Lung (tissue), 12 donors: ENCODE results near the gene TFR2. TPM values are rescaled to one million over a fixed set of nuclear protein-coding genes. Genes with fewer than 3 reads are reported as not detected.

Source experiments
- ATAC-seq: fragments of 200-7000 bp; cut with Tn5 transposase; one replicate; pipeline ENCODE4 v1.9.1; 2020; ENCODE audit warnings: moderate number of reproducible peaks; ENCODE audit not compliant: insufficient read depth, low FRiP score
- DNase-seq, 3 donors: peaks; one replicate each; pipeline ENCODE4 v3.0.0-alpha.2; 2013 to 2017
- H3K27ac ChIP-seq, 2 donors: one replicate each; pipeline ENCODE4 v1.5.1; 2013; ENCODE audit warnings: mild to moderate bottlenecking in 2 of 2, moderate library complexity in 2 of 2, control low read depth in 1 of 2, inconsistent platforms in 1 of 2, low read depth in 1 of 2, low read length in 1 of 2
- H3K27me3 ChIP-seq, 3 donors: one replicate each; pipeline ENCODE4 v1.5.1; 2013; ENCODE audit warnings: low read length in 2 of 3; ENCODE audit not compliant: control insufficient read depth in 3 of 3, insufficient read depth in 3 of 3
- H3K36me3 ChIP-seq, 4 donors: one replicate each; pipeline ENCODE4 v1.5.1; 2013; ENCODE audit warnings: low read length in 4 of 4, mild to moderate bottlenecking in 1 of 4, moderate library complexity in 1 of 4; ENCODE audit not compliant: control insufficient read depth in 4 of 4, insufficient read depth in 4 of 4
- H3K4me1 ChIP-seq, 5 donors: one replicate each; pipeline ENCODE4 v1.5.1; 2013; ENCODE audit warnings: low read length in 5 of 5, mild to moderate bottlenecking in 2 of 5, moderate library complexity in 1 of 5; ENCODE audit not compliant: control insufficient read depth in 5 of 5, insufficient read depth in 5 of 5
- H3K4me3 ChIP-seq: one replicate; pipeline ENCODE4 v1.5.1; 2013; ENCODE audit warnings: mild to moderate bottlenecking, control low read depth, moderate library complexity
- H3K9ac ChIP-seq, 2 donors: one replicate each; pipeline ENCODE4 v1.5.1; 2013; ENCODE audit warnings: low read length in 2 of 2, control low read depth in 1 of 2; ENCODE audit not compliant: insufficient read depth in 1 of 2
- H3K9me3 ChIP-seq, 4 donors: one replicate each; pipeline ENCODE4 v1.5.1; 2013; ENCODE audit warnings: low read length in 3 of 4, mild to moderate bottlenecking in 1 of 4, moderate library complexity in 1 of 4; ENCODE audit not compliant: control insufficient read depth in 4 of 4, insufficient read depth in 3 of 4
- CTCF ChIP-seq: IDR thresholded peaks from 2 replicates; pipeline ENCODE4 v1.5.1; 2012; ENCODE audit warnings: mild to moderate bottlenecking; ENCODE audit errors: control extremely low read depth, extremely low read depth
- WGBS, 2 donors: extraction: QIAGEN DNeasy Blood & Tissue Kit; methylation state at CpG; one replicate each; pipeline ENCODE4 v1.1.7; 2013; 5-methylcytosine and 5-hydroxymethylcytosine counted together
- polyA plus RNA-seq, 2 donors: library from polyadenylated mRNA; stranded (reverse); fragments of 200-250 nt; gene quantifications; one replicate each; pipeline ENCODE4 v1.2.1, GENCODE V29; 2013
- total RNA-seq, 2 donors: library from RNA; depleted of rRNA in 1 of 2; stranded (reverse); fragments of >200 nt in 1 of 2; gene quantifications; one replicate each; pipeline ENCODE4 v1.2.1, GENCODE V29; 2014 to 2021
- donor health status: control.
- donor health status: control.
- donor health status: Bipolar disorder and iron deficiency.
- donor health status: healthy.
- donor health status: DM: yes; HTN: yes; CAD: no.

TFR2 gene
- total and polyA plus RNA-seq, 4 donors, result 0.33 to 2.1 (median 1.3) TPM

DNA sequence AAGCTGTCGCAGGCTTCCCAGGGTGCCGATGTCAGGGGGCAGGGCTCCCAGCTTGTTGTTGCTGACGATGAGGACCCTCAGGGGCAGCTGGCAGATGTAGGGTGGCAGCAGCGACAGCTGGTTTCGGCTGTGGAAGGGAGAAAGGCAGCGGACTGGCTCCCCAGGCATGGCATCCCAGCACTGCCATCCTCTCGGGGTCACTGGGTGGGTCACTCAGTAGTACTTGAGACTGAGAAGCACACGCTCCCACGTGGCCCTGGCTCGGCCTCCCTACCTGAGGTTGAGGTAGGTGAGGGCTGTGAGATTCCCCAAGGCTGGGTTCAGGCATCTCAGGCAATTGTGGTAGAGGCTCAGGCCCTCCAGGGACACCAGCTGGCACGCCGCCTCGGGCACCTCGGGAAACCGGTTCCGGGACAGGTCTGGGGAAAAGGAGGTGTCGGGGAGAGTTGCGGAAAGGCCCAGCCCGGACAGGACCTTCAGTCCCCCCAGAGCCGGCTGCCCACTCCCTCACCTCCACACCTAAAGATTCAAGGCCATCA is 59.2 kb downstream of the TFR2 start:
- H3K4me1 ChIP-seq, result peaks cover 0 to 36% (median 14%) of the 10 kb centered on the region in 5 donors
- no peak for TF ChIP-seq CTCF
- H3K4me3 ChIP-seq, result no peak overlapping the region
- peaks cover 0 to 2% (median 0%) of the 10 kb centered on the region in 4 donors for H3K9me3 ChIP-seq
- H3K36me3 ChIP-seq, result peaks cover 12 to 43% (median 33%) of the 10 kb centered on the region in 4 donors
- ATAC-seq, result no peak
- H3K27me3 ChIP-seq, result no peaks in the 10 kb centered on the region
- DNase-seq, result peak; percentile 39 to 66 (median 63)
- no peak overlapping the region for H3K9ac ChIP-seq
- 76 to 88% methylated on average over 20 of the region's 20 CpGs for WGBS, 2 donors
- peak overlapping the region in 1 of 2 donors; percentile 96 for H3K27ac ChIP-seq

DNA sequence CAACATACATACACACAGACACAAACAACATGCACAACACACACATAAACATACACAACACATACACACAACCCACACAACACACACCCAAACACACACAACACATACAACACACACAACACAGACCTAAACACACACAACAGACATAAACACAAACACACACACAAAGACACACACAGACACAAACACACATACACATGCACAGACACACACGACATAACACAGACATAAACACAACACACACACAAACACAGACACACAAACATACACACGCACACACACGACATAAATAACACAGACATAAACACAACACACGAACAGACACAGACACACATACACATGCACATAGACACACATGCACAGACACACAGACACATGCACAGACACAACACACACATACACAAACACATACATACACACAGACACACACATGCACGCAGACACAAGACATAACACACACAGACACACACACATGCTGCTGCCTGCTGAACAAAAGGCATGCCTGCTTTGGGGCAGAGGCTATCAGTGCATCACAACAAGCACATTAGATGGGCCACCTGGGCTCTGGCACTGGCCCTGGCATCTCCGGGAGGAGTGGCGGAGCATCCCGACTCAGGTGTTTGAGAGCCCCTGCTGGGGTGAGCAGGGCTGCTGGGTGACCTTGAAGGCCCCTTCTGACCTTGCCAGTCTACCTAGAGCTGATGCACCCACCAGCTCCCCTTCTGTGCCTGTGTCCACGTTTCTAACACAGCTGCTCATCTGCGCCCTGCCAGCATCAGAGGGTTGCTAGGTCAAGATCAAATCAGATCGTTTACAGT is 60.7 kb downstream of the TFR2 start:
- no peak for DNase-seq
- Histone ChIP-seq H3K9me3 (peaks cover 0 to 2% (median 0%) of the 10 kb centered on the region in 4 donors), H3K36me3 (peaks cover 18 to 58% (median 34%) of the 10 kb centered on the region in 4 donors), H3K9ac (no peak overlapping the region), H3K4me3 (no peak overlapping the region), H3K27me3 (no peaks in the 10 kb centered on the region), H3K4me1 (peaks cover 0 to 36% (median 14%) of the 10 kb centered on the region in 5 donors), H3K27ac (no peak overlapping the region)
- TF ChIP-seq CTCF, result no peak
- WGBS, 2 donors, result 88 to 93% methylated on average over 11 of the region's 11 CpGs
- no peak for ATAC-seq

- 95 to 96% methylated on average over 28 of the region's 28 CpGs for WGBS, 2 donors
- Histone ChIP-seq H3K4me1 (peaks cover 0 to 24% (median 8%) of the 10 kb centered on the region in 5 donors), H3K9me3 (peaks cover 0 to 2% (median 0%) of the 10 kb centered on the region in 4 donors), H3K9ac (no peak overlapping the region), H3K36me3 (peaks cover 27 to 79% (median 39%) of the 10 kb centered on the region in 4 donors), H3K27me3 (no peaks in the 10 kb centered on the region), H3K27ac (no peak overlapping the region), H3K4me3 (no peak overlapping the region)
- no peak for TF ChIP-seq CTCF
- ATAC-seq (no peak), DNase-seq (no peak)
These were observed 62.8 kb downstream of the TFR2 start for GRCh38 chr7:100578246-100579183.
